Activated T-helper 17 cell treated with anti-CD3 and anti-CD28 coated beads, Interleukin-2, amount 50 U/mL, for 72 hours (primary cell): ENCODE data around the gene TRAF3. TPM values are rescaled to one million over a fixed set of nuclear protein-coding genes. Genes with fewer than 3 reads are reported as not detected.

Experiments
- ATAC-seq: fragments of 150-1000 bp; cut with Tn5 transposase; replicated peaks from 2 replicates; pipeline ENCODE4 v1.10.0; 2021; ENCODE audit warnings: mild to moderate bottlenecking, moderate library complexity
- H3K27ac Mint-ChIP-seq: one replicate; pipeline ENCODE4 v1.8.0; 2022; ENCODE audit warnings: mixed read lengths
- H3K27me3 Mint-ChIP-seq: one replicate; pipeline ENCODE4 v1.8.0; 2022; ENCODE audit warnings: mixed read lengths
- H3K36me3 Mint-ChIP-seq: one replicate; pipeline ENCODE4 v1.8.0; 2022; ENCODE audit warnings: low read depth, mild to moderate bottlenecking, mixed read lengths
- H3K4me1 Mint-ChIP-seq: one replicate; pipeline ENCODE4 v1.8.0; 2022; ENCODE audit warnings: mixed read lengths
- H3K4me3 Mint-ChIP-seq: one replicate; pipeline ENCODE4 v1.8.0; 2022; ENCODE audit warnings: mild to moderate bottlenecking, mixed read lengths
- H3K9me3 Mint-ChIP-seq: one replicate; pipeline ENCODE4 v1.8.0; 2022; ENCODE audit warnings: mixed read lengths
- total RNA-seq, 2 donors: library from RNA; stranded (reverse); gene quantifications; one replicate each; pipeline ENCODE4 v1.2.3, GENCODE V29; 2022

TRAF3 gene
- total RNA-seq, 2 donors from 2014 or later: 61.7 to 133 TPM

DNA sequence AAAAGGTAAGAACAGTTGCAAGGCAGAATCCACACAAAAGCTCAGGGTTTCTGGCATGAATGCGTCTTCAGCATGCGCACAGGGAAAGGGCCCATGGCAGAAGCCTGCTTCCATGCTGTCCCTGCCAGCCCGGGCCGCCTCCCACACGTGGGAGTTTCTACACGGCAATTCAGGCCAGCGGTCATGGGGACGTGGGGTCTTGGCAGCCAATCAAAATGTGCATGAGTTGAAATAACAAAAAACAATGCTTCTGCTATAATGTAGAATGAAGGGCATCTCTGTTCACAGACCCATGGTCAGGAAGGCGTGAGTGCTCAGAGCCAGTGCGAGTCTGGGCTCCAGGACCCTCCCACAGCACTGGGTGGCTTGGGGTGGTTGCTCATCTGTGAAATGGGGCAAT is 173.8 kb downstream of the TRAF3 start:
- ATAC-seq: no peak
- H3K27me3 Mint-ChIP-seq: no peaks in the 10 kb centered on the region
- H3K36me3 Mint-ChIP-seq: peaks cover 4% of the 10 kb centered on the region
- no peak overlapping the region for H3K27ac Mint-ChIP-seq
- no peaks in the 10 kb centered on the region for H3K9me3 Mint-ChIP-seq
- H3K4me1 Mint-ChIP-seq: peaks cover 5% of the 10 kb centered on the region
- H3K4me3 Mint-ChIP-seq: no peak overlapping the region

DNA sequence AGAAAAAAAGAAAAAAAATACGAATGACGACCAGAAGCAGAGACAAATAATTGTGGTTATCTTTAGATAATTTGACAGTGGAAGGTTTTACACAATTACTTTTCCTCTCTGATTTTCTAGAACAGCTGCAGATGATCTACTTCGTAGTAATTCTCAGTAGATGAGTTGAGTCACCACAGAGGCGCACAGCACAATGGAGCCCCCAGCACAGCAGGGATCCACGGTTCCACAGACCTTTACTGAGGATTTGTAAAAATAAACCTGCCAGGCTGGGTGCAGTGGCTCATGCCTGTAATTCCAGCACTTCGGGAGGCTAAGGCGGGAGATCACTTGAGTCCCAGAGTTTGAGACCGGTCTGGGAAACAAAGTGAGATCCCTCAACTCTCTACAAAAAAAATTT is 174.6 kb downstream of the TRAF3 start:
- Mint-ChIP-seq H3K27me3 (no peaks in the 10 kb centered on the region), H3K4me3 (no peak overlapping the region), H3K9me3 (no peaks in the 10 kb centered on the region), H3K27ac (no peak overlapping the region), H3K4me1 (peaks cover 5% of the 10 kb centered on the region), H3K36me3 (peaks cover 4% of the 10 kb centered on the region)
- no peak for ATAC-seq

DNA sequence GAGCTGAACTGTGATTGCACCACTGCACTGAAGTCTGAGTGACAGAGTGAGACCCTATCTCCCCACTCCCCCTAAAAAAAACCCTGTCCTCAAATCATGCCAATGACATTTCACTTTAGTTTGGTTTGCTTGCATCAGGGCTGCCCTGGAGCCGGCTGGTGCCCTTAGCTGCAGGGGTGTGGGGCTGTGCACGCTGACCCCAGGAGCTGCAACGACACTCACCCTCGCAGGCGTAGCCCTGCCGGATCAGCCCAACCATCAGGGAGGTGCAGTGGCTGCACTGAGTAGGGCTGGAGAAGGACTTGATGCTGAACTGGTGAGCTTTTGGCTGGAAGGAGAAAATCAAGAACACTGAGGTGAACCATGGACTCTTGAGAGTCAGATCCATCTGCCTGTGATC is 175.0 kb downstream of the TRAF3 start:
- Mint-ChIP-seq H3K9me3 (no peaks in the 10 kb centered on the region), H3K27me3 (no peaks in the 10 kb centered on the region), H3K4me3 (no peak overlapping the region), H3K4me1 (peaks cover 5% of the 10 kb centered on the region), H3K36me3 (peaks cover 4% of the 10 kb centered on the region), H3K27ac (no peak overlapping the region)
- ATAC-seq: no peak

DNA sequence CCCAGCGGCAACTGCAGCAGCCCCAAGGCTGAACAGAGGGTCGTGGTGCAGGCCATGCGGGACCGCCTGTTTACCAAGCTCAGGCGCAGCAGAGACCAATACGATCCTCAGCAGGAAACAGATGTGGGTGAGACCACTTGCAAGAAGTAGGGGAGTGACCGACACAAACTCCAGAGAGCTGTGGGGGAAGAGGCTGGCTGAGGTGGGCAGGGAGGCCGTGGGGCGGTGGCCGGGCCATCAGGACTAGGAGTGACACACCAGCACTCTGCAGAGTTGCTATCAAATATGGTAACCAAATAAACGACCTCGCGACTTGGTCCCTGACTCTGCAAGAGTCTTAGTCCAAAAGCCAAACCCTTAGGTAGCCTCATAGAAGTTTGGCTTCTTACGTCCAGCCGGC is 175.9 kb downstream of the TRAF3 start:
- no peak for ATAC-seq
- peaks cover 10% of the 10 kb centered on the region for H3K36me3 Mint-ChIP-seq
- peaks cover 5% of the 10 kb centered on the region for H3K4me1 Mint-ChIP-seq
- H3K27ac Mint-ChIP-seq: no peak overlapping the region
- no peak overlapping the region for H3K4me3 Mint-ChIP-seq
- no peaks in the 10 kb centered on the region for H3K9me3 Mint-ChIP-seq
- H3K27me3 Mint-ChIP-seq: no peaks in the 10 kb centered on the region

DNA sequence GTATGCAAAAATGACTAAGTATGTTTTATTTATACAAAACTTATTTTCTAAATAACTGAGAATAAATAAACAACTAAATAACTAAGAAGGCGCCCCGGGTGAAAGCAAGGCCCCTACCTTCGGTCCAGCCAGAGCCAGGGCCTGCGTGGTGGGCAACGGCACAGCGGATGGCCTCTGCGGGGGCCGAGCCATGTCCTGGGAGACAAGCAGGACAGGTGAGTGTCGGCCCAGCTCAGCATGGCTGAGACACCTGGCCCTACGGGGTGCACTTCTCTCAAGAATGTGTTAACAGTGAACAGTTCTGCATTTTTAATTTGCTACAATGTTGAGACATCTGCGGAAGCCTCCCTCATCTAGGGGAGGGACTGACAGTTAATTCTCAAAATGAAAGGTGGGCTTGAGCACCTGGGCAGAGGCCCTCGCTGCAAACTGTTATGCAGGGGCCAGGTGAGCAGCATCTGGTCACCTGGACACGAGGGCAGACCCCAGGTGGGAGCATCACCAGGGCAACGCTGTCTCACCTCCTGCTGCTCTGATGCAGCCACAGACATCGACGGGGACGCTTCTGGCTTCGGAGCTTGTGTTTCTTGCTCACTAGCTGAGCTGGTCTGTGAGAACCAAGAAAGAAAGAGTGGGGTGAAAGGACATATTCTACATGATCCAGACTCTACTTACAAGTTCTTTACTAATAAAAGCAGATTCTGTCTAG is 177.0 kb downstream of the TRAF3 start:
- no peak overlapping the region for H3K27ac Mint-ChIP-seq
- peaks cover 17% of the 10 kb centered on the region for H3K36me3 Mint-ChIP-seq
- H3K27me3 Mint-ChIP-seq: no peaks in the 10 kb centered on the region
- H3K4me3 Mint-ChIP-seq: no peak overlapping the region
- peaks cover 4% of the 10 kb centered on the region for H3K4me1 Mint-ChIP-seq
- ATAC-seq: no peak
- no peaks in the 10 kb centered on the region for H3K9me3 Mint-ChIP-seq

DNA sequence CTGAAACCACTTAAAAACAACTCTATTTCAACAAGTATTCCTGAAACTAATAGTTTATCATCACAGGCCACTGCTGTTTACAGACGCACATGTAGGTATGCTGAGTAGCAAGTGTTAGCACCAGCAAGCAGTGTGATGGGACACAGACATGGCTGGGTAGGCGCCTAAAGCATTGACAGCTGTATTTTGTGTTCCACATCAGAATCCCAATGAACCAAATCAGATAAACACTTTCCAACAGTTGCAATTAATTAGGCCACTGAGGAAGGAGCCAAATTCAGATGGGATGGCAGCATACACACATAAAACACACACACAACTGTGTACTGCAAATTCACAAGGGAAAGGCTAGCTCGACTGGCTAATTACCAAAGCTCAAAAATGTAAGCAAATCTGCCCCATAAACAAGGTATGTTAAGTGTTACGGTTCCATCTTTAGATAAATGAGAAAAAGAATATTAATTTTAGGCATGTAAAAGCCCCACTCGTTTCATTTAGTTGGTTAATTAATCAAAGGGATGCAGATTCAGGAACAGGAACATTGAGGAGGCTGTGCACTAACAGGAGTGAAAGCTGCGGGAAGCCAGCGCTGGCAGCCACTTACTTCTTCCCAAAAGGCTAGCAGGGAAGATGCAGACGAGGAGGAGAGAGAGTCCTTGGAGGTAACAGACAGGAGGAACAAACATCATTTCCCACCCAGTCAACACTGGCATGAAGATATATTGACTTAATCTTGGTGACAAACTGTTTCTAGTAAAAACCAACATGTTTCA is 178.6 kb downstream of the TRAF3 start:
- Mint-ChIP-seq H3K27me3 (no peaks in the 10 kb centered on the region), H3K9me3 (no peaks in the 10 kb centered on the region), H3K27ac (no peak overlapping the region), H3K4me3 (no peak overlapping the region), H3K36me3 (peaks cover 19% of the 10 kb centered on the region), H3K4me1 (no peaks in the 10 kb centered on the region)
- ATAC-seq: no peak

DNA sequence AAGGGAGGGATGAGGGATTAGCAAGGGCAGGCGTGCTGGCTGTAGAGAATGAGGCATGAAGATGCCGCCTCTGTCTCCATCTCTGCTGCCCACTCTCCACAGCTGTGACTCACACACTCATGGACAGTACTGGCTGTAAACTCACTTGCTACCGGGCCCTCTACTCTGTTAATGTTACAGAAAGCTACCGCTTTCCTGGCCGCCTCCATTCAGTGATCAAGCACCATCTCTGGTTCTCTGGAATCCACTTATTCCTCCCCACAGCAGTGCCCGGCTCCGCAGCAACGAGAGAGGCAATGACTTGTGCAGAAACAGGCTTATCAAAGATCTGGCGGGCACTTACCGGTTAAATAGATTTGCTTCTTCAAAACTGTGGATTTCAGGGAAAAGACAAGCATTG is 180.0 kb downstream of the TRAF3 start:
- peaks cover 28% of the 10 kb centered on the region for H3K36me3 Mint-ChIP-seq
- no peak for ATAC-seq
- H3K4me1 Mint-ChIP-seq: no peaks in the 10 kb centered on the region
- H3K9me3 Mint-ChIP-seq: no peaks in the 10 kb centered on the region
- H3K27ac Mint-ChIP-seq: no peak overlapping the region
- H3K27me3 Mint-ChIP-seq: no peaks in the 10 kb centered on the region
- no peak overlapping the region for H3K4me3 Mint-ChIP-seq

- Mint-ChIP-seq H3K4me3 (no peak overlapping the region), H3K4me1 (no peaks in the 10 kb centered on the region), H3K9me3 (no peaks in the 10 kb centered on the region), H3K36me3 (peaks cover 40% of the 10 kb centered on the region), H3K27me3 (no peaks in the 10 kb centered on the region), H3K27ac (no peak overlapping the region)
- no peak for ATAC-seq
Measured at GRCh38 chr14:102958461-102958860, 181.2 kb downstream of the TRAF3 start.

Other genes starting within 250 kb of the TRAF3 start
- 10 to 100 TPM; 16.4 to 23.6 TPM for gene RCOR1, start 184.8 kb upstream of the TRAF3 start, total RNA-seq
- 1 to 10 TPM; 2.1 to 2.3 TPM for gene AMN, start 145.2 kb downstream of the TRAF3 start, total RNA-seq